ENCODE results near the gene MARCKS. TPM values are rescaled to one million over a fixed set of nuclear protein-coding genes. Genes with fewer than 3 reads are reported as not detected.

The MARCKS gene
- total RNA-seq, 2 donors from 2014 or later, result 77.2 to 83.8 TPM

GRCh38 chr6:113862112-113862511 lies 5.0 kb downstream of the MARCKS start:
- no peak for TF ChIP-seq CTCF (conservative IDR thresholded peaks at IDR 0.05)
- H3K9me3 ChIP-seq (ENCODE audit: control insufficient read depth, low read length), result no peaks in the 10 kb centered on the region
- H3K27ac Mint-ChIP-seq, result no peak overlapping the region
- H3K4me1 ChIP-seq (ENCODE audit: control insufficient read depth, insufficient read depth, low read length), result no peaks in the 10 kb centered on the region
- no peak overlapping the region for H3K9ac ChIP-seq (ENCODE audit: extremely low read depth, low read length, poor library complexity, severe bottlenecking)
- no peak overlapping the region for H3K4me3 Mint-ChIP-seq
- H3K36me3 ChIP-seq (ENCODE audit: control insufficient read depth, insufficient read depth, low read length), result peaks cover 28% of the 10 kb centered on the region
- H3K4me1 Mint-ChIP-seq, result peaks cover 4% of the 10 kb centered on the region
- H3K27me3 Mint-ChIP-seq (ENCODE audit: insufficient read depth), result peaks cover 2% of the 10 kb centered on the region
- no peak overlapping the region for H3K27ac ChIP-seq (ENCODE audit: low read depth, low read length)
- DNase-seq, result no peak
- no peak overlapping the region for H3K4me3 ChIP-seq (ENCODE audit: low read length)
- H3K36me3 Mint-ChIP-seq (ENCODE audit: low read depth), result peaks cover 15% of the 10 kb centered on the region
- no peaks in the 10 kb centered on the region for H3K27me3 ChIP-seq (ENCODE audit: control insufficient read depth, insufficient read depth, low read length, poor library complexity, severe bottlenecking)
- no peaks in the 10 kb centered on the region for H3K9me3 Mint-ChIP-seq

GRCh38 chr6:113870917-113871316 lies 13.8 kb downstream of the MARCKS start:
- H3K9ac ChIP-seq (ENCODE audit: extremely low read depth, low read length, poor library complexity, severe bottlenecking), result no peak overlapping the region
- Mint-ChIP-seq H3K27ac (no peak overlapping the region), H3K36me3 (ENCODE audit: low read depth) (no peaks in the 10 kb centered on the region), H3K4me1 (peaks cover 2% of the 10 kb centered on the region), H3K9me3 (no peaks in the 10 kb centered on the region), H3K27me3 (ENCODE audit: insufficient read depth) (no peaks in the 10 kb centered on the region), H3K4me3 (no peak overlapping the region)
- H3K36me3 ChIP-seq (ENCODE audit: control insufficient read depth, insufficient read depth, low read length), result no peaks in the 10 kb centered on the region
- H3K4me3 ChIP-seq (ENCODE audit: low read length), result no peak overlapping the region
- 98% methylated on average over 2 of the region's 2 CpGs; no CpG with 5 or more reads in 1 of the 2 experiments for WGBS, 2 experiments (ENCODE audit: insufficient coverage in 1 of 2, insufficient read length in 1 of 2)
- no peak for TF ChIP-seq CTCF (conservative IDR thresholded peaks at IDR 0.05)
- no peak for DNase-seq
- no peaks in the 10 kb centered on the region for H3K9me3 ChIP-seq (ENCODE audit: control insufficient read depth, low read length)
- no peak overlapping the region for H3K27ac ChIP-seq (ENCODE audit: low read depth, low read length)
- no peaks in the 10 kb centered on the region for H3K27me3 ChIP-seq (ENCODE audit: control insufficient read depth, insufficient read depth, low read length, poor library complexity, severe bottlenecking)
- no peaks in the 10 kb centered on the region for H3K4me1 ChIP-seq (ENCODE audit: control insufficient read depth, insufficient read depth, low read length)

- no peak for TF ChIP-seq CTCF (conservative IDR thresholded peaks at IDR 0.05)
- H3K36me3 Mint-ChIP-seq (ENCODE audit: low read depth), result no peaks in the 10 kb centered on the region
- Histone ChIP-seq H3K4me3 (ENCODE audit: low read length) (no peak overlapping the region), H3K27ac (ENCODE audit: low read depth, low read length) (no peak overlapping the region), H3K9me3 (ENCODE audit: control insufficient read depth, low read length) (no peaks in the 10 kb centered on the region), H3K27me3 (ENCODE audit: control insufficient read depth, insufficient read depth, low read length, poor library complexity, severe bottlenecking) (no peaks in the 10 kb centered on the region), H3K36me3 (ENCODE audit: control insufficient read depth, insufficient read depth, low read length) (no peaks in the 10 kb centered on the region), H3K4me1 (ENCODE audit: control insufficient read depth, insufficient read depth, low read length) (no peaks in the 10 kb centered on the region), H3K9ac (ENCODE audit: extremely low read depth, low read length, poor library complexity, severe bottlenecking) (no peak overlapping the region)
- H3K27ac Mint-ChIP-seq, result no peak overlapping the region
- H3K4me3 Mint-ChIP-seq, result no peak overlapping the region
- H3K4me1 Mint-ChIP-seq, result peaks cover 2% of the 10 kb centered on the region
- no peak for DNase-seq
- no peaks in the 10 kb centered on the region for H3K9me3 Mint-ChIP-seq
- no peaks in the 10 kb centered on the region for H3K27me3 Mint-ChIP-seq (ENCODE audit: insufficient read depth)
- 96% methylated on average over 3 of the region's 3 CpGs; no CpG with 5 or more reads in 1 of the 2 experiments for WGBS, 2 experiments (ENCODE audit: insufficient coverage in 1 of 2, insufficient read length in 1 of 2)
Observed at GRCh38 chr6:113871975-113872374, 14.8 kb downstream of the MARCKS start.

Data from endodermal cell (in vitro differentiated cells).